Measurements from ENCODE around the gene LY6G6C.
"Not testable (repeated sequence)": the region's sequence is repeated elsewhere in the genome, so short reads cannot be mapped to it uniquely, and the experiment has no call there.

The LY6G6C gene

GRCh38 chr6:31711233-31711632, 10.3 kb downstream of the LY6G6C start:
- H3K9ac ChIP-seq (ENCODE audit: low read depth, low read length), result no peak overlapping the region
- H3K4me1 ChIP-seq (ENCODE audit: insufficient read depth, low read length), result peaks cover 16% of the 10 kb centered on the region
- no peaks in the 10 kb centered on the region for H3K36me3 ChIP-seq (ENCODE audit: insufficient read depth, low read length)
- no peaks in the 10 kb centered on the region for H3K9me3 ChIP-seq (ENCODE audit: control insufficient read depth, insufficient read depth, low read length)

- H3K4me1 ChIP-seq (ENCODE audit: insufficient read depth, low read length), result peaks cover 16% of the 10 kb centered on the region
- no peaks in the 10 kb centered on the region for H3K9me3 ChIP-seq (ENCODE audit: control insufficient read depth, insufficient read depth, low read length)
- H3K36me3 ChIP-seq (ENCODE audit: insufficient read depth, low read length), result no peaks in the 10 kb centered on the region
- no peak overlapping the region for H3K9ac ChIP-seq (ENCODE audit: low read depth, low read length)
Observed at GRCh38 chr6:31710523-31711219, 10.9 kb downstream of the LY6G6C start.

DNA sequence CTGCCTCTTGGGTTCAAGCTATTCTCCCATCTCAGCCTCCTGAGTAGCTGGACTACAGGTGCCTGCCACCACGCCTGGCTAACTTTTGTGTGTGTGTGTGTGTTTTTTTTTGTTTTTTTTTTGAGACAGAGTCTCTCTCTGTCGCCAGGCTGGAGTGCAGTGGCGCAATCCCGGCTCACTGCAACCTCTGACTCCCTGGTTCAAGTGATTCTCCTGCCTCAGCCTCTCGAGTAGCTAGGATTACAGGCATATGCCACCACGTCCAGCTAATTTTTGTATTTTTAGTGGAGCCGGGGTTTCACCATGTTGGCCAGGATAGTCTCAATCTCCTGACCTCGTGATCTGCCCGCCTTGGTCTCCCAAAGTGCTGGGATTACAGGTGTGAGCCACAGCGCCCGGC, 12.4 kb downstream of the LY6G6C start:
- peaks cover 12% of the 10 kb centered on the region for H3K4me1 ChIP-seq (ENCODE audit: insufficient read depth, low read length)
- H3K9me3 ChIP-seq (ENCODE audit: control insufficient read depth, insufficient read depth, low read length); H3K9ac ChIP-seq (ENCODE audit: low read depth, low read length); H3K36me3 ChIP-seq (ENCODE audit: insufficient read depth, low read length): not testable (repeated sequence)

DNA sequence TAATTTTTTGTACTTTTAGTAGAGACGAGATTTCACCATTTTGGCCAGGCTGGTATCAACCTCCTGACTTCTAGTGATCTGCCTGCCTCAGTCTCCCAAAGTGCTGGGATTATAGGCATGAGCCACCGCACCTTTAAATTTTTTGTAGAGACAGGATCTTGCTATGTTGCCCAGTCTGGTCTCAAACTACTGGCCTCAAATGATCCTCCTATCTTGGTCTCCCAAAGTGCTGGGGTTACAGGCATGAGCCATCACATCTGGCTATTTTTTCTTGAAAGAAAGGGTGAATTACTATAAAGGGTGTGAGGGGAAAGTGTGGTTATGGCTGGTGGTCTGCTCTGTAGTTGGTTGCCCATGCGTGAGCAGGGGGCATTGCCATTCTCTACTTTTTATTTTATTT, 13.3 kb downstream of the LY6G6C start:
- no peaks in the 10 kb centered on the region for H3K9me3 ChIP-seq (ENCODE audit: control insufficient read depth, insufficient read depth, low read length)
- H3K36me3 ChIP-seq (ENCODE audit: insufficient read depth, low read length), result no peaks in the 10 kb centered on the region
- H3K9ac ChIP-seq (ENCODE audit: low read depth, low read length), result no peak overlapping the region
- peaks cover 3% of the 10 kb centered on the region; the same call in 1 of the 2 replicates for H3K4me1 ChIP-seq (ENCODE audit: insufficient read depth, low read length)

- Histone ChIP-seq H3K9me3 (ENCODE audit: control insufficient read depth, insufficient read depth, low read length) (no peaks in the 10 kb centered on the region), H3K9ac (ENCODE audit: low read depth, low read length) (no peak overlapping the region), H3K36me3 (ENCODE audit: insufficient read depth, low read length) (no peaks in the 10 kb centered on the region), H3K4me1 (ENCODE audit: insufficient read depth, low read length) (peaks cover 3% of the 10 kb centered on the region; the same call in 1 of the 2 replicates)
Observed at GRCh38 chr6:31707701-31708100, 13.8 kb downstream of the LY6G6C start.

GRCh38 chr6:31706599-31706998, 14.9 kb downstream of the LY6G6C start, which contains the start of gene LY6G6F:
LY6G6F (plus strand) TSS chr6:31706866; CDS start chr6:31706907, 41 bp downstream.
- H3K9ac ChIP-seq (ENCODE audit: low read depth, low read length), result no peak within 1 kb of the TSS
- H3K4me1 ChIP-seq (ENCODE audit: insufficient read depth, low read length), result peaks cover 9% of the 10 kb centered on the region
- no peaks in the 10 kb centered on the region for H3K36me3 ChIP-seq (ENCODE audit: insufficient read depth, low read length)

DNA sequence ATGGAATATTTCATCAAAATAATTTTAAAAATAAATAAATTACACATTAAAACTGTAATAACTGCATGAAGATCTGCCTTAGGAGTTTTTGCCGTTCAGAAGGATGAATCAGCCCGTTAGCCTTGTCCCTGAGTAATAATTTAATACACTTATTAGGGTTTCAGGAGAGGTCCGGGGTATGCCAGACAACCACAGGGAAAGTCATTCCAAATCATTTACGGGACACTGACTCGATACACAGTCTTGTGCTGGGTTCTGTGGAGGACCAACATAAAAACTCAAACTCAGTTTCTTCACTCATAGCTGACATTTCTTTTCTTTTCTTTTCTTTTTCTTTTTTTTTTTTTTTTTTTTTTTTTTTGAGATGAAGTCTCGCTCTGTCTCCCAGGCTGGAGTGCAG, 15.6 kb downstream of the LY6G6C start:
- H3K4me1 ChIP-seq (ENCODE audit: insufficient read depth, low read length), result peaks cover 11% of the 10 kb centered on the region
- no peaks in the 10 kb centered on the region for H3K9me3 ChIP-seq (ENCODE audit: control insufficient read depth, insufficient read depth, low read length)
- H3K9ac ChIP-seq (ENCODE audit: low read depth, low read length), result no peak overlapping the region
- no peaks in the 10 kb centered on the region for H3K36me3 ChIP-seq (ENCODE audit: insufficient read depth, low read length)

More at GRCh38 chr6:31706599-31706998, 14.9 kb downstream of the LY6G6C start, which contains the start of gene LY6G6F:
- H3K9me3 ChIP-seq (ENCODE audit: control insufficient read depth, insufficient read depth, low read length), result no peaks in the 10 kb centered on the region

DNA sequence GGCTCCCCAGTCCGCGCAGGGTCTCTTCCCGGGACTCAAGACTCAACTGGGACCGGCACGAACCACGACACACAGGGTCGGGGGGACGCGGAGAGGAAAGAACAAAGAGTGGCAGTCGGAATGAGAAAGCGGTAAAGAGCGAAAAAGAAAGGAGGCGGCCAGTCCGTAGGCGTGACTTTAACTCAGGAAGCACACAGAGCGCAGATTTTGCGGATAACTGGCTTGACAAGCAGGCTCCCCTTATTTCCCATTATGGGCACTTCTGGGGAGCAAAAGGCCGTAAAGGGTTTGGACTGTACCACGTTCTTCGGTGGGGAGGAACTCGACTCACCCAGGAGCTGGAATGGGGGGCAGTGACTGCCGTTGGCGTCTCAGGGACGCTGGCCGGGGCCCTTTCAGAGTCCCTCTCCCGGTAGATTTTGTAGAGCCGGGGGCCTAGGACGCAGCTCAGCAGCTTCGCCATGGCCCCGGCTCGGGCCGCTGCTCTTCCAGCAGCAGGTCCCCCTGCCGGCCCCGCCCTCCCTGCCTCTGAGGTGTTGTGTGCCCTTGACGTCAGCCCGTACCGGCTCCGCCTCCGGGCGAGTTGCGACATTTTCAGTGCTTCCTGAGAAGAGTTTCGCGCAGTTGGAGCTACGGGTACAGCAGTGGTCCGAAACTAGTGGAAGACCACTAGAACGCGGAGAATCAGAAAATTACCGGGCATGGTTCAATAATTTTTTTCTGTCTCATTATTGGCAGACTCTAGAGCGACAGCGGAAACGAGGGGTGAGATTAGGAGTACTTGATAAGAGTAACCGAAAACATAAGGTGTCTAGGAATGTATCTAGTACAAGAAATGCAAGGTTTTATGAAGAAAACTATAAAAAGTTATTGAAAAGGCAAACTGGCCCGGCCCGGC, 18.5 kb downstream of the LY6G6C start, which contains the start of gene ABHD16A:
Gene ABHD16A (minus strand): TSS at position 506 of the 898 bp plus-strand sequence. CDS start 43 bp downstream, at position 463.
- Histone ChIP-seq H3K4me1 (ENCODE audit: insufficient read depth, low read length) (peaks cover 7% of the 10 kb centered on the region; the same call in 1 of the 2 replicates), H3K36me3 (ENCODE audit: insufficient read depth, low read length) (0 out of 2 replicates have a peak, but pooled peaks cover 3% of the 10 kb centered on the region), H3K9ac (ENCODE audit: low read depth, low read length) (peak within 1 kb of the TSS; percentile 69), H3K9me3 (ENCODE audit: control insufficient read depth, insufficient read depth, low read length) (no peaks in the 10 kb centered on the region)

DNA sequence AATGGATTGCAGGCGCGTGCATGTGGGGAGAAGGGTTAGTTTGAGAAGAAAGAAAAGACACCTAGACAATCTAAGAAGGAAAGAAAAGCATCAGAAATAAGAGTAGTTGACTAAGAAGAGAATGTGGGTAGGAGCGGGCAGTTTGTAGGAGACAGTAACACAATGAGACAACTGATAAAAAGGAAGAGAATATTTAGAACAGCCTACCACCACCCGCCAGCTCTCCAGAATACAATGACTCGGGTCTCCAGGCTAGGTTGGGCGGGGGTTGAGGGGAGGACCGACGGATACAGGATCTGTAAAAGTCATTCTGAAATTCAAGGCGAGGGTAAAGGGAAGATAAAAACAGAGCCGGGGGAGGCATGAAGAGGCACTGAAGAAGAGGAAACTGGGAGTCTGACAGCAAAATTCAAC, 19.1 kb downstream of the LY6G6C start:
- Histone ChIP-seq H3K9ac (ENCODE audit: low read depth, low read length) (peak overlapping the region; percentile 69), H3K9me3 (ENCODE audit: control insufficient read depth, insufficient read depth, low read length) (no peaks in the 10 kb centered on the region)

GRCh38 chr6:31701666-31702404, 19.7 kb downstream of the LY6G6C start:
- Histone ChIP-seq H3K9me3 (ENCODE audit: control insufficient read depth, insufficient read depth, low read length) (no peaks in the 10 kb centered on the region), H3K9ac (ENCODE audit: low read depth, low read length) (peak overlapping the region; percentile 69), H3K4me1 (ENCODE audit: insufficient read depth, low read length) (peaks cover 7% of the 10 kb centered on the region; the same call in 1 of the 2 replicates), H3K36me3 (ENCODE audit: insufficient read depth, low read length) (0 out of 2 replicates have a peak, but pooled peaks cover 3% of the 10 kb centered on the region)

More for the DNA sequence above, 19.1 kb downstream of the LY6G6C start:
- 0 out of 2 replicates have a peak, but pooled peaks cover 3% of the 10 kb centered on the region for H3K36me3 ChIP-seq (ENCODE audit: insufficient read depth, low read length)
- peaks cover 7% of the 10 kb centered on the region; the same call in 1 of the 2 replicates for H3K4me1 ChIP-seq (ENCODE audit: insufficient read depth, low read length)

- H3K9me3 ChIP-seq (ENCODE audit: control insufficient read depth, insufficient read depth, low read length), result no peaks in the 10 kb centered on the region
- H3K4me1 ChIP-seq (ENCODE audit: insufficient read depth, low read length), result peaks cover 7% of the 10 kb centered on the region; the same call in 1 of the 2 replicates
- H3K36me3 ChIP-seq (ENCODE audit: insufficient read depth, low read length), result 0 out of 2 replicates have a peak, but pooled peaks cover 3% of the 10 kb centered on the region
- H3K9ac ChIP-seq (ENCODE audit: low read depth, low read length), result no peak overlapping the region
Observed at GRCh38 chr6:31700740-31701401, 20.7 kb downstream of the LY6G6C start.

GRCh38 chr6:31697555-31697954, 24.0 kb downstream of the LY6G6C start:
- H3K9ac ChIP-seq (ENCODE audit: low read depth, low read length), result no peak overlapping the region
- peaks cover 7% of the 10 kb centered on the region; the same call in 1 of the 2 replicates for H3K4me1 ChIP-seq (ENCODE audit: insufficient read depth, low read length)
- no peaks in the 10 kb centered on the region for H3K9me3 ChIP-seq (ENCODE audit: control insufficient read depth, insufficient read depth, low read length)
- peaks cover 3% of the 10 kb centered on the region; the same call in 1 of the 2 replicates for H3K36me3 ChIP-seq (ENCODE audit: insufficient read depth, low read length)

- H3K9me3 ChIP-seq (ENCODE audit: control insufficient read depth, insufficient read depth, low read length), result no peaks in the 10 kb centered on the region
- peaks cover 8% of the 10 kb centered on the region for H3K36me3 ChIP-seq (ENCODE audit: insufficient read depth, low read length)
- H3K9ac ChIP-seq (ENCODE audit: low read depth, low read length), result no peak overlapping the region
- H3K4me1 ChIP-seq (ENCODE audit: insufficient read depth, low read length), result peaks cover 6% of the 10 kb centered on the region; the same call in 1 of the 2 replicates
Observed at GRCh38 chr6:31693535-31693934, 28.0 kb downstream of the LY6G6C start.

Data from ES-I3 (cell line).